ENCODE data around the gene ZNF692. TPM values are rescaled to one million over a fixed set of nuclear protein-coding genes. Genes with fewer than 3 reads are reported as not detected.

Gene ZNF692
- total and polyA plus RNA-seq, 4 donors: 26.1 to 58.5 (median 36.3) TPM

- Histone ChIP-seq H3K4me1 (ENCODE audit: control insufficient read depth in 5 of 5, insufficient read depth in 5 of 5, low read length in 5 of 5) (peaks cover 12 to 20% (median 16%) of the 10 kb centered on the region in 5 donors), H3K4me3 (no peak overlapping the region), H3K27me3 (ENCODE audit: control insufficient read depth in 3 of 3, insufficient read depth in 3 of 3, low read length in 2 of 3) (no peaks in the 10 kb centered on the region), H3K36me3 (ENCODE audit: control insufficient read depth in 4 of 4, insufficient read depth in 4 of 4, low read length in 4 of 4) (peaks cover 0 to 7% (median 3%) of the 10 kb centered on the region in 4 donors), H3K27ac (ENCODE audit: low read depth in 1 of 2, low read length in 1 of 2) (no peak overlapping the region), H3K9ac (ENCODE audit: insufficient read depth in 1 of 2, low read length in 2 of 2) (no peak overlapping the region), H3K9me3 (ENCODE audit: control insufficient read depth in 4 of 4, insufficient read depth in 3 of 4, low read length in 3 of 4) (no peaks in the 10 kb centered on the region)
- TF ChIP-seq CTCF (IDR thresholded peaks at IDR 0.05; ENCODE audit: control extremely low read depth, extremely low read depth): no peak
- ATAC-seq (ENCODE audit: insufficient read depth, low FRiP score) (no peak), DNase-seq (no peak)
- 30 to 47% methylated on average over 3 of the region's 3 CpGs for WGBS, 2 donors
These were observed 30.0 kb downstream of the ZNF692 start for GRCh38 chr1:248828845-248829244.

GRCh38 chr1:248825909-248826760 is 32.8 kb downstream of the ZNF692 start, which contains the start of gene SH3BP5L:
SH3BP5L (minus strand) TSS chr1:248825915; CDS start chr1:248824935, 980 bp downstream.
- ATAC-seq (ENCODE audit: insufficient read depth, low FRiP score) (peak; percentile 94), DNase-seq (peak; percentile 95 to 99 (median 98))
- H3K27me3 ChIP-seq (ENCODE audit: control insufficient read depth in 3 of 3, insufficient read depth in 3 of 3, low read length in 2 of 3): no peaks in the 10 kb centered on the region
- peak within 1 kb of the TSS; percentile 99 to 100 for H3K9ac ChIP-seq (ENCODE audit: insufficient read depth in 1 of 2, low read length in 2 of 2)
- peak; percentile 54 for TF ChIP-seq CTCF (IDR thresholded peaks at IDR 0.05; ENCODE audit: control extremely low read depth, extremely low read depth)
- peak within 1 kb of the TSS; percentile 92 for H3K4me3 ChIP-seq
- peaks cover 0 to 12% (median 6%) of the 10 kb centered on the region in 4 donors for H3K36me3 ChIP-seq (ENCODE audit: control insufficient read depth in 4 of 4, insufficient read depth in 4 of 4, low read length in 4 of 4)
- WGBS, 2 donors: 0% methylated on average over 56 of the region's 56 CpGs
- peak within 1 kb of the TSS; percentile 91 to 98 for H3K27ac ChIP-seq (ENCODE audit: low read depth in 1 of 2, low read length in 1 of 2)
- peaks cover 16 to 34% (median 24%) of the 10 kb centered on the region in 5 donors for H3K4me1 ChIP-seq (ENCODE audit: control insufficient read depth in 5 of 5, insufficient read depth in 5 of 5, low read length in 5 of 5)
- no peaks in the 10 kb centered on the region for H3K9me3 ChIP-seq (ENCODE audit: control insufficient read depth in 4 of 4, insufficient read depth in 3 of 4, low read length in 3 of 4)

- TF ChIP-seq CTCF (IDR thresholded peaks at IDR 0.05; ENCODE audit: control extremely low read depth, extremely low read depth): no peak
- no peaks in the 10 kb centered on the region for H3K9me3 ChIP-seq (ENCODE audit: control insufficient read depth in 4 of 4, insufficient read depth in 3 of 4, low read length in 3 of 4)
- ATAC-seq (ENCODE audit: insufficient read depth, low FRiP score) (no peak), DNase-seq (no peak)
- H3K4me3 ChIP-seq: peak overlapping the region; percentile 92
- H3K27ac ChIP-seq (ENCODE audit: low read depth in 1 of 2, low read length in 1 of 2): peak overlapping the region; percentile 79 to 98
- peaks cover 16 to 34% (median 27%) of the 10 kb centered on the region in 5 donors for H3K4me1 ChIP-seq (ENCODE audit: control insufficient read depth in 5 of 5, insufficient read depth in 5 of 5, low read length in 5 of 5)
- H3K36me3 ChIP-seq (ENCODE audit: control insufficient read depth in 4 of 4, insufficient read depth in 4 of 4, low read length in 4 of 4): peaks cover 0 to 13% (median 9%) of the 10 kb centered on the region in 4 donors
- H3K27me3 ChIP-seq (ENCODE audit: control insufficient read depth in 3 of 3, insufficient read depth in 3 of 3, low read length in 2 of 3): no peaks in the 10 kb centered on the region
- H3K9ac ChIP-seq (ENCODE audit: insufficient read depth in 1 of 2, low read length in 2 of 2): peak overlapping the region; percentile 97 to 100
- 0 to 1% methylated on average over 18 of the region's 18 CpGs for WGBS, 2 donors
These were observed 33.3 kb downstream of the ZNF692 start for GRCh38 chr1:248825573-248825908.

Measured in lung (tissue), 12 donors.